Astrocyte (in vitro differentiated cells and primary cell): ENCODE measurements around the gene AP3M1.

Source experiments
- EZH2 ChIP-seq: IDR thresholded peaks from 2 replicates; pipeline ENCODE4 v1.6.1; 2012; ENCODE audit warnings: mild to moderate bottlenecking, low read length, inconsistent platforms; ENCODE audit not compliant: insufficient read depth
- TF ChIP-seq, protein P1 (sequence below): IDR thresholded peaks from 2 replicates; pipeline ENCODE4 v1.5.1; 2011; ENCODE audit warnings: low read depth, mild to moderate bottlenecking, inconsistent platforms, low read length, moderate library complexity; ENCODE audit not compliant: insufficient read depth

DNA sequence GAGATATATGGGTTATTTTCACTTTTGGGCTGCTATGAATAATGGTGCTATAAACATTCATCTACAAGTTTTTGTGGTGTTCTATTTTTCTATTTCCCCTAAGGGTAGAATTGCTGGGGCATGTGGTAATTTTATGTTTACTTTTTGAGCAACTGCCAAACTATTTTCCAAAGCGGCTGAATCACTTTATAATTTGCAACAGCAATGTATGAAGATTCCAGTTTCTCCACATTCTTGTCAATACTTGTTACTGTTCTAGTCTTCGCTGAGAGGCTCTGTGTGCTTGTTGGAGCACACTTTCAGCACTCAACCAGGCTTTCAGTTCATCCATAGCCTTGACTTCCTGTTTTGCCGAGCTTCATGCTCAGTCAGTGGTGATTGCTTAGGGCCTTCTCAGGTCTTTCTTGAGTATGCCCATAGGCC, 39.4 kb upstream of the AP3M1 start:
- TF ChIP-seq, protein P1, sequence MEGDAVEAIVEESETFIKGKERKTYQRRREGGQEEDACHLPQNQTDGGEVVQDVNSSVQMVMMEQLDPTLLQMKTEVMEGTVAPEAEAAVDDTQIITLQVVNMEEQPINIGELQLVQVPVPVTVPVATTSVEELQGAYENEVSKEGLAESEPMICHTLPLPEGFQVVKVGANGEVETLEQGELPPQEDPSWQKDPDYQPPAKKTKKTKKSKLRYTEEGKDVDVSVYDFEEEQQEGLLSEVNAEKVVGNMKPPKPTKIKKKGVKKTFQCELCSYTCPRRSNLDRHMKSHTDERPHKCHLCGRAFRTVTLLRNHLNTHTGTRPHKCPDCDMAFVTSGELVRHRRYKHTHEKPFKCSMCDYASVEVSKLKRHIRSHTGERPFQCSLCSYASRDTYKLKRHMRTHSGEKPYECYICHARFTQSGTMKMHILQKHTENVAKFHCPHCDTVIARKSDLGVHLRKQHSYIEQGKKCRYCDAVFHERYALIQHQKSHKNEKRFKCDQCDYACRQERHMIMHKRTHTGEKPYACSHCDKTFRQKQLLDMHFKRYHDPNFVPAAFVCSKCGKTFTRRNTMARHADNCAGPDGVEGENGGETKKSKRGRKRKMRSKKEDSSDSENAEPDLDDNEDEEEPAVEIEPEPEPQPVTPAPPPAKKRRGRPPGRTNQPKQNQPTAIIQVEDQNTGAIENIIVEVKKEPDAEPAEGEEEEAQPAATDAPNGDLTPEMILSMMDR: no peak
- no peak for TF ChIP-seq EZH2
